ENCODE data around the gene FRS2. TPM values are rescaled to one million over a fixed set of nuclear protein-coding genes. Genes with fewer than 3 reads are reported as not detected.

Gene FRS2
- total RNA-seq, 1 experiment from 2014 or later, result 26.6 TPM

GRCh38 chr12:69548687-69549086 lies 78.5 kb downstream of the FRS2 start:
- no peak for DNase-seq (ENCODE audit: low read depth, low spot score)
- in situ Hi-C loops (cut with HindIII; ENCODE audit: low pct_unique_long_range_greater_than_20kb, low sequenced_read_pairs), result no loop called here

- DNase-seq (ENCODE audit: low read depth, low spot score), result no peak
- in situ Hi-C loops (cut with HindIII; ENCODE audit: low pct_unique_long_range_greater_than_20kb, low sequenced_read_pairs), result no loop called here
Observed at GRCh38 chr12:69550569-69551350, 80.6 kb downstream of the FRS2 start.

GRCh38 chr12:69553628-69554248 lies 83.5 kb downstream of the FRS2 start:
- in situ Hi-C loops (cut with HindIII; ENCODE audit: low pct_unique_long_range_greater_than_20kb, low sequenced_read_pairs), result no loop called here
- peak; percentile 8 for DNase-seq (ENCODE audit: low read depth, low spot score)

- DNase-seq (ENCODE audit: low read depth, low spot score), result peak; percentile 13
- in situ Hi-C loops (cut with HindIII; ENCODE audit: low pct_unique_long_range_greater_than_20kb, low sequenced_read_pairs), result no loop called here
Observed at GRCh38 chr12:69555461-69555860, 85.3 kb downstream of the FRS2 start.

- DNase-seq (ENCODE audit: low read depth, low spot score), result no peak
- in situ Hi-C loops (cut with HindIII; ENCODE audit: low pct_unique_long_range_greater_than_20kb, low sequenced_read_pairs), result no loop called here
Observed at GRCh38 chr12:69556383-69556782, 86.2 kb downstream of the FRS2 start.

GRCh38 chr12:69563166-69563762 lies 93.1 kb downstream of the FRS2 start:
- in situ Hi-C loops (cut with HindIII; ENCODE audit: low pct_unique_long_range_greater_than_20kb, low sequenced_read_pairs), result no loop called here
- no peak for DNase-seq (ENCODE audit: low read depth, low spot score)

- DNase-seq (ENCODE audit: low read depth, low spot score), result peak; percentile 5
- in situ Hi-C loops (cut with HindIII; ENCODE audit: low pct_unique_long_range_greater_than_20kb, low sequenced_read_pairs), result no loop called here
Observed at GRCh38 chr12:69566603-69567002, 96.4 kb downstream of the FRS2 start.

- no peak for DNase-seq (ENCODE audit: low read depth, low spot score)
- in situ Hi-C loops (cut with HindIII; ENCODE audit: low pct_unique_long_range_greater_than_20kb, low sequenced_read_pairs), result no loop called here
Observed at GRCh38 chr12:69569236-69569635, 99.0 kb downstream of the FRS2 start.

- in situ Hi-C loops (cut with HindIII; ENCODE audit: low pct_unique_long_range_greater_than_20kb, low sequenced_read_pairs), result no loop called here
- DNase-seq (ENCODE audit: low read depth, low spot score), result no peak
Observed at GRCh38 chr12:69570000-69570516, 99.9 kb downstream of the FRS2 start.

GRCh38 chr12:69570545-69571399 lies 100.6 kb downstream of the FRS2 start:
- DNase-seq (ENCODE audit: low read depth, low spot score), result peak; percentile 81
- in situ Hi-C loops (cut with HindIII; ENCODE audit: low pct_unique_long_range_greater_than_20kb, low sequenced_read_pairs), result no loop called here

- in situ Hi-C loops (cut with HindIII; ENCODE audit: low pct_unique_long_range_greater_than_20kb, low sequenced_read_pairs), result no loop called here
- DNase-seq (ENCODE audit: low read depth, low spot score), result no peak
Observed at GRCh38 chr12:69575346-69575745, 105.2 kb downstream of the FRS2 start.

GRCh38 chr12:69578283-69578682 lies 108.1 kb downstream of the FRS2 start:
- no peak for DNase-seq (ENCODE audit: low read depth, low spot score)
- in situ Hi-C loops (cut with HindIII; ENCODE audit: low pct_unique_long_range_greater_than_20kb, low sequenced_read_pairs), result no loop called here

- DNase-seq (ENCODE audit: low read depth, low spot score), result no peak
- in situ Hi-C loops (cut with HindIII; ENCODE audit: low pct_unique_long_range_greater_than_20kb, low sequenced_read_pairs), result no loop called here
Observed at GRCh38 chr12:69579029-69579428, 108.8 kb downstream of the FRS2 start.

GRCh38 chr12:69580074-69580473 lies 109.9 kb downstream of the FRS2 start:
- DNase-seq (ENCODE audit: low read depth, low spot score), result no peak
- in situ Hi-C loops (cut with HindIII; ENCODE audit: low pct_unique_long_range_greater_than_20kb, low sequenced_read_pairs), result no loop called here

- DNase-seq (ENCODE audit: low read depth, low spot score), result peak; percentile 61
- in situ Hi-C loops (cut with HindIII; ENCODE audit: low pct_unique_long_range_greater_than_20kb, low sequenced_read_pairs), result no loop called here
Observed at GRCh38 chr12:69583203-69583602, 113.0 kb downstream of the FRS2 start.

GRCh38 chr12:69585189-69586062 lies 115.2 kb downstream of the FRS2 start, which contains the start of gene CCT2:
CCT2 (plus strand) TSS chr12:69585459; CDS start chr12:69585522, 63 bp downstream.
- in situ Hi-C loops (cut with HindIII; ENCODE audit: low pct_unique_long_range_greater_than_20kb, low sequenced_read_pairs), result no loop called here
- peak; percentile 96 for DNase-seq (ENCODE audit: low read depth, low spot score)

GRCh38 chr12:69588527-69588926 lies 118.3 kb downstream of the FRS2 start:
- DNase-seq (ENCODE audit: low read depth, low spot score), result no peak
- in situ Hi-C loops (cut with HindIII; ENCODE audit: low pct_unique_long_range_greater_than_20kb, low sequenced_read_pairs), result no loop called here
